GM20431 (cell line): ENCODE measurements around the gene LILRB3.
"Not testable (repeated sequence)": the region's sequence is repeated elsewhere in the genome, so short reads cannot be mapped to it uniquely, and the experiment has no call there.

Experiments
- in situ Hi-C: fragments of 300-500 bp; cut with MseI, MboI; formaldehyde crosslinking; loops from one replicate; pipeline ENCODE4 v1.15.0; 2020; ENCODE audit warnings: low sequenced_read_pairs; ENCODE audit not compliant: unreplicated experiment

LILRB3 gene

GRCh38 chr19:54243809-54244208 lies 21.0 kb upstream of the LILRB3 start:
- in situ Hi-C loops = not testable (repeated sequence)

GRCh38 chr19:54242646-54243045 lies 19.8 kb upstream of the LILRB3 start, which contains the start of gene LILRA6:
TSS of gene LILRA6 (minus strand) at chr19:54242790.
- in situ Hi-C loops = not testable (repeated sequence)

- in situ Hi-C loops = not testable (repeated sequence)
Measured at GRCh38 chr19:54242234-54242633, 19.4 kb upstream of the LILRB3 start.

GRCh38 chr19:54240372-54241336 lies 17.8 kb upstream of the LILRB3 start:
- in situ Hi-C loops = not testable (repeated sequence)

GRCh38 chr19:54239491-54240371 lies 16.9 kb upstream of the LILRB3 start:
- in situ Hi-C loops = not testable (repeated sequence)

GRCh38 chr19:54233941-54234340 lies 11.1 kb upstream of the LILRB3 start:
- in situ Hi-C loops = no loop called here

GRCh38 chr19:54231077-54231931 lies 8.5 kb upstream of the LILRB3 start:
- in situ Hi-C loops = no loop called here

GRCh38 chr19:54230031-54230430 lies 7.2 kb upstream of the LILRB3 start:
- in situ Hi-C loops = no loop called here

- in situ Hi-C loops = loop anchor here (5.0 kb wide), 1 partner anchor 52 kb away; no protein-coding TSS in a partner anchor
Measured at GRCh38 chr19:54229146-54229545, 6.3 kb upstream of the LILRB3 start.

- in situ Hi-C loops = loop anchor here (5.0 kb wide), 1 partner anchor 47 kb away; no protein-coding TSS in a partner anchor
Measured at GRCh38 chr19:54224619-54225018, 1.8 kb upstream of the LILRB3 start.

GRCh38 chr19:54223937-54224281 lies 1.1 kb upstream of the LILRB3 start:
- in situ Hi-C loops = not testable (repeated sequence)

- in situ Hi-C loops = not testable (repeated sequence)
Measured at GRCh38 chr19:54223277-54223936, 600 bp upstream of the LILRB3 start.

GRCh38 chr19:54221947-54222346 lies 860 bp downstream of the LILRB3 start:
- in situ Hi-C loops = not testable (repeated sequence)

- in situ Hi-C loops = not testable (repeated sequence)
Measured at GRCh38 chr19:54219702-54220101, 3.1 kb downstream of the LILRB3 start.

GRCh38 chr19:54218960-54219661 lies 3.7 kb downstream of the LILRB3 start:
- in situ Hi-C loops = no loop called here

GRCh38 chr19:54218259-54218658 lies 4.5 kb downstream of the LILRB3 start:
- in situ Hi-C loops = no loop called here

- in situ Hi-C loops = not testable (repeated sequence)
Measured at GRCh38 chr19:54217517-54218247, 5.1 kb downstream of the LILRB3 start.

GRCh38 chr19:54216869-54217268 lies 5.9 kb downstream of the LILRB3 start:
- in situ Hi-C loops = no loop called here
